Measurements from ENCODE around the gene JUP. TPM values are rescaled to one million over a fixed set of nuclear protein-coding genes. Genes with fewer than 3 reads are reported as not detected.

JUP gene
- total and polyA plus RNA-seq, 2 of the 4 experiments (the other 2 are of a cell fraction), result 12.9 to 27.3 TPM

GRCh38 chr17:41711669-41712400 lies 74.7 kb downstream of the JUP start, which contains the start of gene GAST:
Gene GAST, plus strand, starts transcription at chr17:41712331. Its CDS starts 3,106 bp downstream, at chr17:41715437.
- Histone ChIP-seq H4K20me1 (ENCODE audit: insufficient read depth, low read length) (no peaks in the 10 kb centered on the region), H3K4me2 (ENCODE audit: low read depth, low read length) (no peak within 1 kb of the TSS), H3K27me3 (ENCODE audit: control insufficient read depth, insufficient read depth, low read length) (peaks cover 24% of the 10 kb centered on the region; the same call in 1 of the 2 replicates), H2AK9ac (replicated peaks; ENCODE audit: low read depth, low read length, poor library complexity) (peak within 1 kb of the TSS; percentile 55), H3K4me3 (ENCODE audit: insufficient read depth, low read depth, low read length) (no peak within 1 kb of the TSS), H2BK15ac (ENCODE audit: low read depth, low read length) (no peak within 1 kb of the TSS), H3K36me3 (ENCODE audit: control insufficient read depth, insufficient read depth, low read length) (no peaks in the 10 kb centered on the region), H3K23ac (ENCODE audit: low read depth, low read length) (no peak within 1 kb of the TSS), H2BK20ac (ENCODE audit: low read depth, low read length) (no peak within 1 kb of the TSS), H2BK120ac (ENCODE audit: low read depth, low read length) (no peak within 1 kb of the TSS), H3K79me1 (ENCODE audit: low read depth in 1 of 2, low read length in 2 of 2) (no peaks in the 10 kb centered on the region), H3K9ac (ENCODE audit: low read depth, low read length) (no peak within 1 kb of the TSS), H2BK5ac (ENCODE audit: low read depth, low read length, poor library complexity, severe bottlenecking) (no peak within 1 kb of the TSS), H3K27ac (ENCODE audit: insufficient read depth, low read length) (no peak within 1 kb of the TSS), H3K9me3 (ENCODE audit: control insufficient read depth, insufficient read depth, low read length) (no peaks in the 10 kb centered on the region), H3K4me1 (ENCODE audit: control insufficient read depth, insufficient read depth, low read length) (no peaks in the 10 kb centered on the region), H3K14ac (replicated peaks; ENCODE audit: low read depth, low read length) (no peak within 1 kb of the TSS), H3K9me1 (ENCODE audit: insufficient read depth, low read length) (no peaks in the 10 kb centered on the region; the same call in 1 of the 2 replicates), H2AFZ (replicated peaks; ENCODE audit: low read length, poor library complexity) (peak within 1 kb of the TSS; percentile 41), H3K4ac (ENCODE audit: low read depth, low read length) (no peak within 1 kb of the TSS), H3K18ac (ENCODE audit: low read depth, low read length) (no peak within 1 kb of the TSS), H4K8ac (ENCODE audit: low read depth in 2 of 2, low read length in 2 of 2) (no peak within 1 kb of the TSS), H2AK5ac (ENCODE audit: low read depth, low read length) (no peak within 1 kb of the TSS), H4K5ac (ENCODE audit: low read depth, low read length) (no peak within 1 kb of the TSS), H3K56ac (ENCODE audit: extremely low read depth, insufficient read depth, low read length) (no peak within 1 kb of the TSS), H4K91ac (ENCODE audit: insufficient read depth, low read depth, low read length) (no peak within 1 kb of the TSS)
- ChIA-PET CTCF (interaction anchor here (1.2 kb wide), 1 partner anchor 16 kb away, joined by 5 read pairs; no protein-coding TSS in a partner anchor), POLR2A (ENCODE audit: unreplicated experiment) (interaction anchor here (0.6 kb wide), 1 partner anchor 19 kb away, joined by 3 read pairs; no protein-coding TSS in a partner anchor)
- no TSS peak for BruUV-seq (replicated peaks)
- in situ Hi-C loops (cut with MboI; ENCODE audit: low sequenced_read_pairs), result no loop called here
- intact Hi-C loops (cut with micrococcal nuclease), result no loop called here
- TF ChIP-seq RAD21 (IDR thresholded peaks at IDR 0.05; ENCODE audit: low read length) (no peak), CEBPB (IDR thresholded peaks at IDR 0.05; ENCODE audit: low read depth, low read length) (no peak), SMC3 (IDR thresholded peaks at IDR 0.05; ENCODE audit: low read depth, low read length) (no peak), MAZ (IDR thresholded peaks at IDR 0.05; ENCODE audit: borderline replicate concordance, low read depth, low read length) (no peak), CHD1 (IDR thresholded peaks at IDR 0.05; ENCODE audit: low read depth, low read length) (no peak), POLR2A (IDR thresholded peaks at IDR 0.05; ENCODE audit: low read depth, low read length) (no peak), USF2 (IDR thresholded peaks at IDR 0.05; ENCODE audit: low read depth, low read length) (no peak), NFE2L2 (IDR thresholded peaks at IDR 0.05; ENCODE audit: low read depth, low read length) (no peak), MAFK (IDR thresholded peaks at IDR 0.05; ENCODE audit: low read depth, low read length) (no peak)
- ATAC-seq (ENCODE audit: low read depth) (no peak), DNase-seq (no peak)
- dilution Hi-C loops (cut with HindIII; ENCODE audit: low sequenced_read_pairs, unreplicated experiment), result no loop called here
- WGBS, 2 experiments (ENCODE audit: extremely low coverage in 2 of 2, insufficient read length in 1 of 2), result no CpG with 5 or more reads among the region's 12 CpGs
